HG03103 (cell line): ENCODE measurements around the gene BDH1.
"Not testable (repeated sequence)": the region's sequence is repeated elsewhere in the genome, so short reads cannot be mapped to it uniquely, and the experiment has no call there.

Experiments
- ATAC-seq: cut with Tn5 transposase; IDR thresholded peaks from one replicate; pipeline ENCODE4 v1.9.1; 2021; ENCODE audit warnings: low read depth; ENCODE audit not compliant: unreplicated experiment

BDH1 gene, protein sequence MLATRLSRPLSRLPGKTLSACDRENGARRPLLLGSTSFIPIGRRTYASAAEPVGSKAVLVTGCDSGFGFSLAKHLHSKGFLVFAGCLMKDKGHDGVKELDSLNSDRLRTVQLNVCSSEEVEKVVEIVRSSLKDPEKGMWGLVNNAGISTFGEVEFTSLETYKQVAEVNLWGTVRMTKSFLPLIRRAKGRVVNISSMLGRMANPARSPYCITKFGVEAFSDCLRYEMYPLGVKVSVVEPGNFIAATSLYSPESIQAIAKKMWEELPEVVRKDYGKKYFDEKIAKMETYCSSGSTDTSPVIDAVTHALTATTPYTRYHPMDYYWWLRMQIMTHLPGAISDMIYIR

DNA sequence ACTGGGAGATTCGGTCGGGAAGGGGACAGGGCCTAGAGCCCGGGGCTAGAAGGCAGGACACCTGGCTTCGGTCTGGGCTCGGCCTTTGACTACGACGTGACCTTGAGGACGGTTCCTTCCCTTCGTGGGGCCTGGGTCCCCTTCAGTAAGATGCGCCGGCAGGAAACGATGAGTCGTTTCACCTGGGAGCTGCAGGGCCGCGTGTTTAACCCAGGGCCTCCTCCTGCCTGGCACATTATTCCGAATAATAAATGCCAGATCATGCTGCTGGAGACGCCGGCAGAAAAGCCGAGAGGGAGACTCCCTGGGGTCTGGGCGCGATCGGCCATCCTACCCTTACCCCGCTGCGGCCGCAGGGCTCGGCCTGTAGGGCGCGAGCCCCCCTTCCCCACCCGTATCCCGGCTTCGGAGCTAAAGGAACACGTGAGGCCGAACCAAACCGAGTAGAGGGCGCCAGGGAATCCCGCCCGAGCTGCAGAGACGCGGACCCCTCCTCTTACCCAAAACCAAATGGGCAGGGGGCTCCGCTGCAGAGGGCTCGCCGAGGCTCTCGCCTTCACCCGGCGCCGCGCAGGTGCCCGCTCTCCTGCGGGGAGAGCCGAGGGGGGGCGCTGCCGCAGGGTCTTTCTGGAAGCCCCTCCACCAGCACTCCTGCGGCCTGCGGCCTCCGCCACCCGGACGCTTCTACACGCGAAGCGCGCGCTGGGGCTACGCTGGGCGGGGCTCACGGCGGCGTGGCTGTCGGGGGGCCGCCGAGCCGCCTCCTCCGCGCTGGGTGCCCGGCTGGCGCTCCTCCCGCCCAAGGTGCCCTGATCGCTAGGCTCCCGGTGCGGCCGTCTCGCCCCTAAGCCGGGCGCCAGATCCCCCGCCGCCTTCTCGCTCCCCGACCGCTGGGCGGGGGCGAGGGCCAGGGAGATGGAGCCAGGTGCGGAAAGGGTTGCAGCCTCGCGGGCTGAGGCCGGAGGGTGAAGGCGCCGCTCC lies at the start of gene BDH1:
Gene BDH1, minus strand, starts transcription at position 688 of the 981 bp plus-strand sequence. CDS start 9,525 bp downstream, outside the sequence.
- peak; percentile 31 for ATAC-seq

DNA sequence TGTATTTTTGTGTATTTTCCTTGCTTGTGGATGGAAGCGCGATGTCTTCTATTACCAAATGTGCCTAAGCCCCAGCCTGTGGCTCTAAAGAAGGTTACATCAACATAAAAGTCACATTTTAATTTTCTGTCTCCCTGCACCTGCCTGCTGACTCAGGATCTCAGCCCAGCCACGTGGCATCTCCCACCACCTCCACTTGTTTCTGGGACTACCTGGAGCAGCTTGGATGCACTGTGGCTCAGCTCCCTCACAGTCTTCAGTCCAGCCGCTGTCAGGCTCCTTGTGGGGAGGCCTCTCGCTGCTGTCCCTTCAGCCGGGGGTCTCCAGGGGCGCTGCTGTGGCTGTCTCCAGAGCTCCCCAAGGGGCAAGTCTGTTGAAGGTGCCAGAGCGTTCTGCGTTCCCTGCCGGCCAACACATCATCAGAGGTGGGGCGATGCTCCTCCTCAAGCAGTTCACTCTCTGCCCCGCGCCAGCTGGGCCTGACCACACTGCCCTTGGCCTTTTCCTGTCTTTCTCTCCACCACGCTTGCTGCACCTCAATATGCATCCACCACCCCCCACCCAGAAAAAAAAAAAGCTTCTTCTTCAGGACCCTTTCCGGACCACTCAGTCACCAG lies 47.7 kb upstream of the BDH1 start:
- ATAC-seq = no peak

DNA sequence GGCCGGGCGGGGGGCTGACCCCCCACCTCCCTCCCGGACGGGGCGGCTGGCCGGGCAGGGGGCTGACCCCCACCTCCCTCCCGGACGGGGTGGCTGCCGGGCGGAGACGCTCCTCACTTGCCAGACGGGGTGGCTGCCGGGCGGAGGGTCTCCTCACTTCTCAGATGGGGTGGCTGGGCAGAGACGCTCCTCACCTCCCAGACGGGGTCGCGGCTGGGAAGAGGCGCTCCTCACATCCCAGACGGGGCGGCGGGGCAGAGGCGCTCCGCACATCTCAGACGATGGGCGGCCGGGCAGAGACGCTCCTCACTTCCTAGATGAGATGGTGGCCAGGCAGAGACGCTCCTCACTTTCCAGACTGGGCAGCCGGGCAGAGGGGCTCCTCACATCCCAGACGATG lies 46.6 kb upstream of the BDH1 start:
- not testable (repeated sequence) for ATAC-seq

DNA sequence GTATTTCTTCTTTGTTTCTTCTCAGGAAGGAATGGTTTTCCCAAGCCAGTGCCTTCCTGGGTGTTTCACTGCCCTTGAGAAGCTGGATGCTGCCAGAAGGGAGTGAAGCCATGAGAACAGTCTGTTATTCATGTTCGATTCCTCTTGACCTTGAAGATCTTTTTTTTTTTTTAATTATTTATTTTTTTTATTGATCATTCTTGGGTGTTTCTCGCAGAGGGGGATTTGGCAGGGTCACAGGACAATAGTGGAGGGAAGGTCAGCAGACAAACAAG lies 45.7 kb upstream of the BDH1 start:
- ATAC-seq = not testable (repeated sequence)

DNA sequence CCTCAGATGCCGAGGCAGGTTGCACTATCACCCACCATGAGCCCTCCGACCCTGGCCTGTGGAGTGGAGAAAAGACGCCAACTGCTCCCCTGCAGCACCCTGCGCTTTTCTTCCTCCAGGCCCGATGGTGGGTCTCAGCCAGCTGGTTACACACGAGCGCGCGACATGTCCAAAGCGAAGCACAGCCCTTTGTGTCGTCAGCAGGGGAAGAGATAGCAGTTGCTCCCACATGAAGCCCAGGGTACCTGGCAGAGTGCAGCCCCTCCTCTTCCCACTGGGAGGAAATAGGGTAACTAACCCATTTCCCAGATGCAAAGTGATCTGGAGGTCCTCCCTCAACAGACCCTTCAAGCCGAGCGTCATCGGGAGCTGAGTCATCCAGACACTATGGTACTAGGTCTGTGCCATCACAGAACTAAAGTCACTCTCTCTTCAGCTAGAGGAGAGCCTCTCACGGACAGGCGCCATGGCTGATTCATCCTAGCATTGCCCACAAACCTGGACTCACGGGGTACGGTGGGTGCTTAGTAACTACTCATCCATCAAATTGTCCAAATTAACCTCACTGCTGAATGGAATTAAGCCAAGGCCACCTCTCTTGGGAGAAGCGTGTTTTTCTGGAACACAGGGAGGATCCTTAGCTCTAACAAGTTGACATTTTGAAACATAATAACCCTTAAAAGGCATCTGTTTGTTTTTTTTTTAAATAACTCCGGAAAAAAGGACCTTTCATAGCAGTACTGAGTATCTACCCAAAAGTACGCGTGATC lies 45.2 kb upstream of the BDH1 start:
- no peak for ATAC-seq

DNA sequence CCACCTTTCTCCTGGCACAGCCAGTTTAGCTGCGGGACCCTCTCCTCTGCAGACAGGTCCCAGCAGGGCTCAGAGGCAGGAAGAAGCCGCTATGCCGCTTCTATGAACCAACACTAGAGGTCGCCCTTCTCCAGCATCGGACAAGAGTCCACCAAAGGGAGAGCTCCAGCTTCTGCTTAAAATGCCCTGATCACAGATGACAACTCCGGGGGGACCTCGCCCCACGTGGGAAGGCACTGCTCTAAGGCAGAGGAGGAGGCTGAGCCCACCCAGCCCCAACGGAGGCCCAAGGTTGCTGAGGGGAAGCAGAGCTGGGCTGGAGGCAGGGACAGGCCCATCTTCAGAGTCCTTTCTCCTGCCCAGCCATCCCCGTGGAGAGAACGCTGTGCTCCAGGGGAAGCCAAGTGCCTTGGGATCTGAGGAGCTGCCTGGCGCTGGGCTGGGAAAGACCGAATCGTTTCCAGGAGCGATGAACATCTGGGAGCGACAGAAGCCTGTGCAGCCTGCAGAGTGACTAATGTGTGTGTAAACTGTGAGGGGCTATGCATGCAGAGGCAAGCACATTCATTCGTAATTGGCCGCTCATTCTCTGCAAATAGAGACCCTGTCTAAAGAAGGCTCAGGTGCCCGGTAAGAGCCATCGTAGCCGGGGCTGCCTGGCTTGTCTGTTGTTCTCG lies 43.5 kb upstream of the BDH1 start:
- ATAC-seq = peak; percentile 73

DNA sequence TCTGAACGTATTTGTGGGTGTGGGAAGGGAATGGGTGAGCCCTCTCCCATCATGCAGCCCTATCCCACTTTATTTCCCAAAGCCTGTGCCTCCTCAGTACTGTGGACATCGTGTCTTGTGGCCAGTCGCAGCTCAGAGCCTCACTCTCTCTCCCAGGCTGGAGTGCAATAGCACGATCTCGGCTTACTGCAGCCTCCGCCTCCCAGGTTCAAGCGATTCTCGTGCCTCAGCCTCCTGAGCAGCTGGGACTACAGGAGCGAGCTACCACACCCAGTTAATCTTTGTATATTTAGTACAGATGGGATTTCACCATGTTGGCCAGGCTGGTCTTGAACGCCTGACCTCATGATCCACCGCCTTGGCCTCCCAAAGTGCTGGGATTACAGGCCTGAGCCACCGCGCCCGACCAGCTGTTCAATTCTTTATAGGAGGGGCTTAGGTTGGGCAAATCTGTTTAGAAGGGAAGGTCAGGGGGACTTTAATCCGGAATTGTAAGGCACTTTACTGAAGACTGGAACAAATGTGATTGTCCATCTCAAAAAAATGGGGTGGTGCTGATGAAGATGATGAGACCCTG lies 42.7 kb upstream of the BDH1 start:
- no peak for ATAC-seq

DNA sequence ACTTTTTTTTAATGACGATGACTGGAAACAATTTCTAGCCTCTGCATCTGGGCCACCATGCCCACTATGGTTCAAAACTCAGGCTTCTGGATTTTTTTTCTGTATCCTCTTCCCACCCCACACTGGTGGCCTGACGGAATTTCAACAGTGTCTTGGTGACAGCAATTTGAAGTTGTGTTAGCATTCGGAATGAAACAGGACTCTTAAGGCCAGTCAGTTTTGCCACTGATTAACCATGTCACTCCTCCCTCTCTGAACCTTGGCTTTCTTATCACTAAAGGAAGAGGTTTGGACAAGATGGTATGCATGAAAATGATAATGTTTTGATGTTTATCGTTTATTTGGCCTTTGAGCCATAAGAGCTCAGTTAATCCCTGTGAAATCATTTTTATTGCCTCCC lies 41.6 kb upstream of the BDH1 start:
- ATAC-seq = no peak

DNA sequence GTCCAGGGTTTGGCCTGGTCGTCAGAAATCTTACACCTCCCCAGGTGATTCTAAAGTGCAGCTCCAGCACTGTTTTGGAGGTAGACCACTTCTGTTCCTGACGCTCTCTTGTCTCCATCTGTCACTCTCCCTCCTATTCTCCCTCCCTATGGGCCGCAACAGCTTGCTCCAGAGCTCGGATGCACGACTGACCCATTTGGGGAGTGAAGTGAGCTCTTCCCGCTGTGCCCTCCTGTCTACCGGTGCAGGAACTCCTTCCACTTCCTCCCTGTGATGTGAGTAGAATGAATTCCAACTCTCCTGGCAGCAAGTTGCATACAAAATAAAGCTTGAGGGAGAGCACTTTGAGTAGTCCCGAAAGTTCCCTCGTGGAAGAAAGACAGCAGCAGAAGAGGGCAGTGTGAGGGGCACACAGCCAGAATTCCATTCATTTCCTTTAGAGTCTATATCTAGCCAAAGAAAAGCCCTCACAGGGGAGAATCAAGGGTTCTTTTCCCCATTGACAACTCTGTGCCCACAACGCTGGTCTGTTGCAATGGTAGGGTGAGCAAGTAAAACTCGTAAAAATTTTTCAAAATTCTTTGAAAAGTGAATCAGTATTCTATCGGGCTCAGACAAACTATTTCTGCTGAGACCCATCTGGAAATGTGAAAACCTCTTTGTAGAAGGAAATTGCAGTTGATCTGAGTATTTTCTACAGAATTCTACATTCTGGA lies 39.9 kb upstream of the BDH1 start:
- ATAC-seq = no peak

DNA sequence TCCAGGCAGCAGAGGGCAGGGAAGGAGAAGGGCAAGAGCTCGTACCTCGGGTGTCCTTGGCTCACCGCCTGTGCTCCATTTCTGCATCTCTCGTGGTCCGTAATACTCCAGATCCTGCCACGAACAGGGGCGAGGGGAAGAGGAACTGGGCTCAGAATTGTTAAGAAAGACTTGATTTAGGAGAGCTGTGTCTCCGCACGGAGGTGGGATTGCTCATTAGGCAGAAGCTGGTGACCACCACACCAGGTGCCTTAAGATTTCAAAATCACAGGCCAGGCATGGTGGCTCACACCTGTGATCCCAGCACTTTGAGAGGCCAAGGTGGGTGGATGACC lies 37.2 kb upstream of the BDH1 start:
- no peak for ATAC-seq

DNA sequence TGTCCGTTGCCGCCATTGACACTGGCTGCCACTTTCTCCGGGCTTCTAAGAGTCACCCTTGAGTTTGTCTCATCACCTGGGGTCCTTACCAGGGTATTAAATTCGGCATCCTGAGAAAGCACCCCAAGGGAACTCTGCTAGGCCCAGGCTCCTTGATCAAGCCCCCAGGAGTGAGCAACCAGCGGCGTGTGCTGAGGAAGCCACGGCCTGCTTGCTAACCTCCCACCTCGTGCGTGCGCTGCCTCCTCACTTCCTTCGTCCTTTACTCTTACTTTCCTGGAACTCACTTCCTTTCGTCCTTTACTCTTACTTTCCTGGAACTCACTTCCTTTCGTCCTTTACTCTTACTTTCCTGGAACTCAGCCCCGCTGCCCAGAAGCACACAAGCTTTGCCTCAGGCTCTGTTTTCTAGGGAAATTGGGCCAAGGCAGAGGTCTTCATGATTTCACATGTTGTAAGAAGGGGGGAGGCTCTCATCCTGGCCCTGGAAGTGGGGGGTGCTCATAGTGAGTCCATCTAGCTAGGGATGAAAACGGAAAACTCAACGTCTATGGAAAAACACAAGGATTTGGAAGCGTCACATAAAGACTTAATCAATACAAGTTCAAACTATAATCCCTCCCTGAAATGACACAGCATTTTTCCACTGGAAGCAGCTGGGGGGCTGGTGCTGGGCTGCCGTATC lies 36.7 kb upstream of the BDH1 start:
- no peak for ATAC-seq

DNA sequence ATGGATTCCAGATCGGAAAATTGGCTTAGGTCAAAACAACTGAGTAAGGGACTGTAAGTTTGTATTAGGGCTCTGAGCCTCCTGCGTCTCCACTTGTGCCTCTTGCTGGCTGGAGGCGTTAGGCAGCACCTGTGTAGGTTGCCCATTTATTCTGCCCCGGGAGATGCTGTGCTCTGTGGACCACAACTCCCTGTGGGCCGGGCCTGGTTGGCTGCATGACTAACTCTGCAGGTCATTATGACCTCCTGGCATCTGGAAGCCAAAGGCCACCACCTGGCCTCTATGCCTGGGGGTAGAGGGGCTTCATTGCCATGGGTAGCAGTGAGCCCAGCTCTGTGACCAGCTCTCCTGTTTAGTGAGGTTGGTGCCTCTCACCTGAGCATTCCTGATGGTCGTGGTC lies 36.0 kb upstream of the BDH1 start:
- no peak for ATAC-seq

DNA sequence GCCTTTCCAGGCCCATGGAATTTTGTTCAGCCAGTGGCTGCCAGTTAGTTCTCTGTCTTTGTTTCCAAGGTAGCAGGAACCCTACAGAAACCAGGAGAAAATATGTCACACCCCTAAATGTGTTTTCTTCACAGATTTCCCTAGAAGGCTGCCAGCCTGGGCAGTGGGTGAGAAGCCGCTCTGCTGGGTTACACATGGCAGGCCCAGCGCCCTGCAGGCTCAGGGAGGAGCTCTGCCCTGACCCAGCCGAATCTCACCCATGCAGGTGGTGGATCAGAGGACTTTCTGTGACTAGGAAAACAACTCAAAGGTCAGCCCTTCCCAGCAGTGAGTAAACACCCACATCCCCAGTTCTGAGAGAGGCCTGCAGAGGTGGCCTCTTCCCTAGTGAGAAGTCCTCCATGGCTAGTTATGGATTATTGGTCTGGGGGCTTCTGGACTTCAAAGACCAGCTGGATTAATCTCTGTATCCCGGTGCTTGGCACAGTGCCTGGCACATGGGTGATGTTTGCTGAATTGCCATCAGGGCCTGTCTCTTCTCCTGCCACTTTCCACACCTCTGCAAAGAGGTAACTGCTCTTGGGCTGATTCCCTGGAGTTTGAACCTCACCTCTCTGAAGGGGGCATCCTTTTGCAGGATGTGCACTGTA lies 34.7 kb upstream of the BDH1 start:
- no peak for ATAC-seq

DNA sequence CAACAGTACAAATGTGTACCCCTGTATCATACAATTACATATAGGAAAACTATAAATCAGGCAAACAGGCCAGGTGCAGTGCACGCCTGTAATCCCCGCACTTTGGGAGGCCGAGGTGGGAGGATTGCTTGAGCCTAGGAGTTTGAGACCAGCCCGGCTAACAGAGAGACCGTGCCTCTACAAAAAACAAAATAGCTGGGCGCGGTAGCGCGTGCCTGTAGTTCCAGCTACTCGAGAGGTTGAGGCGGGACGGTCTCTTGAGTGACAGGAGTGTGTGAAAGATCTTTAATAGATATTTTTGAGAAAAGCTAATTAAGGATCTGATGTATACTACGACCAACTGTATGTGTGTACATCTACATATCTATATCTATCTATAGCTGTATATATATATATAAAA lies 33.8 kb upstream of the BDH1 start:
- no peak for ATAC-seq

DNA sequence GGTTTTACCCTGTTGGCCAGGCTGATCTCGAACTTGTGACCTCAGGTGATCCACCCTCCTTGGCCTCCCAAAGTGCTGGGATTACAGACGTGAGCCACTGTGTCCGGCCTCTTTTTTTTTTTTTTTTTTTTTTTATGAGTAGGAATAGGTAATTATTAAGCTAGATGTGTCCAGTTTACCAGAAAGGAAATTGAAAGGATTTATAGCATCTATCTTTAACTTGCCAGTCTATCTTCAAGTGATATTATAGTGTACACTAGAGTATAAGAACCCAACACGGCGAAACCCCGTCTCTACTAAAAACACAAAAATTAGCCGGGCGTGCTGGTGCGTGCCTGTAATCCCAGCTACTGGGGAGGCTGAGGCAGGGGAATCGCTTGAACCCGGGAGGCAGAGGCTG lies 31.0 kb upstream of the BDH1 start:
- not testable (repeated sequence) for ATAC-seq

DNA sequence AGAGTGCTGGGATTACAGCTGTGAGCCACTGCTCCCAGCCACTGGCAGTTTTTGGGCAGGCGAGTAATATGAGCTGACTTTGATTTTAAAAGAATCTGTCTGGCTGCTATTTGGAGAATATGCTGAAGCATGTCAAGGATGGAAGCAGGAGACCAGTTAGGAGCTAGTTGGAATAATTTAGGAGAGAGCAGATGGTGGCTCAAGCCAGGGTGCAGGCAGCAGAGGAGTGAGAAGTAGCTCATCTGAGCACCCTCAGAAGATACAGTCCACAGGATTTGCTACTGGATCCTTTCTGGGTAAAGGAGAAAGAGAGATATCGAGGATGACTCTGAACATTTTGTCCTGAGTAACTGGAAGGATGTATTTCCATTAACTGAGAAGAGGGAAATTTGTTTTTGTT lies 30.4 kb upstream of the BDH1 start:
- ATAC-seq = no peak

DNA sequence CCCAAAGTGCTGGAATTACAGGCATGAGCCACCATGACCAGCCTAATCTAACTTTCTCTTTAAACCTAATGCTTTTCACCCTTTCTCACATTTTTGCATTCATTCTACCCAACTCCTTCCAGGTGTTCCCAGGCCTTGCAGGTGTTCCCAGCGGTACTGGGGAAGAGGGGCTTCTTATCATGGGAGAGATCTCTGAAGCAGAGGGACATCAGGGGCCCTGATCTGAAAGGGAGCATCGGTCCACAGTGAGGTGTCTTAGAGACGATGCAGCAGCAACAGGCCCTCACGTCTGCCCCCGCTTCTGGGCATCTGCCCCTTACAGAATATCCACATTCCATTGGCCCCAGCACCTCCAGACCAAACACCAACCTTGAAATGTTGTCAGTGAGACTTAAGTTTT lies 29.0 kb upstream of the BDH1 start:
- no peak for ATAC-seq

DNA sequence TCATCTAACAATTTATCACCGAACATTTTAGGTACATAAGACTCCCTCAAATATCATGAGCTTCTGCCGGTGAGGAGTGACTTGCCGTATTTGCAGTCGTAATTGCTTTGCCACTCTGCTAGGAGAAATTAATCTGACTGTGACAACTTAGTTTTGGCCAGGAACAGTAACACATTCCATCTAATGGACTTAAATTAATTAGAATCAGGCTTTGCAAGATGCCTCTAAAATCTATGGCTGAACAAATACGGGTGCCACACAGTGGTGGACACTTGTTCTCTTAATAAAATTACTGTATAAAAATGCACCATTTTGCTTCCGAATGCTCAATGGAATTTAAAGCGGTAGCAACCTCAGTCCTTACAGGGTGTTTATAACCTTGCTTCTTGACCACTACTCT lies 27.6 kb upstream of the BDH1 start:
- ATAC-seq = no peak
